ENCODE measurements around the gene TXNDC12. TPM values are rescaled to one million over a fixed set of nuclear protein-coding genes. Genes with fewer than 3 reads are reported as not detected.
A peak's percentile ranks its signal among the peaks of the same experiment; 100 is the strongest.

TXNDC12 gene
- total and polyA plus RNA-seq, 3 donors from 2014 or later, result 33.3 to 39.2 (median 38.4) TPM

GRCh38 chr1:51990478-51990965, 64.5 kb downstream of the TXNDC12 start, which contains the start of gene RAB3B:
TSS of gene RAB3B (minus strand) at chr1:51990700. CDS start at chr1:51977117, 13,583 bp downstream.
- Histone ChIP-seq H3K27ac (no peak within 1 kb of the TSS), H3K4me3 (peak within 1 kb of the TSS; percentile 47 to 63), H3K36me3 (ENCODE audit: low read depth, missing control alignments) (no peaks in the 10 kb centered on the region), H3K9me3 (no peaks in the 10 kb centered on the region), H3K4me1 (no peaks in the 10 kb centered on the region), H3K27me3 (no peaks in the 10 kb centered on the region)
- WGBS, 2 donors, result 0 to 1% methylated on average over 6 to 31 of the region's 46 CpGs
- intact Hi-C loops (cut with DNase I; ENCODE audit: low total_unique reads), result no loop called here
- peak; percentile 77 for DNase-seq
- TF ChIP-seq, protein P1, sequence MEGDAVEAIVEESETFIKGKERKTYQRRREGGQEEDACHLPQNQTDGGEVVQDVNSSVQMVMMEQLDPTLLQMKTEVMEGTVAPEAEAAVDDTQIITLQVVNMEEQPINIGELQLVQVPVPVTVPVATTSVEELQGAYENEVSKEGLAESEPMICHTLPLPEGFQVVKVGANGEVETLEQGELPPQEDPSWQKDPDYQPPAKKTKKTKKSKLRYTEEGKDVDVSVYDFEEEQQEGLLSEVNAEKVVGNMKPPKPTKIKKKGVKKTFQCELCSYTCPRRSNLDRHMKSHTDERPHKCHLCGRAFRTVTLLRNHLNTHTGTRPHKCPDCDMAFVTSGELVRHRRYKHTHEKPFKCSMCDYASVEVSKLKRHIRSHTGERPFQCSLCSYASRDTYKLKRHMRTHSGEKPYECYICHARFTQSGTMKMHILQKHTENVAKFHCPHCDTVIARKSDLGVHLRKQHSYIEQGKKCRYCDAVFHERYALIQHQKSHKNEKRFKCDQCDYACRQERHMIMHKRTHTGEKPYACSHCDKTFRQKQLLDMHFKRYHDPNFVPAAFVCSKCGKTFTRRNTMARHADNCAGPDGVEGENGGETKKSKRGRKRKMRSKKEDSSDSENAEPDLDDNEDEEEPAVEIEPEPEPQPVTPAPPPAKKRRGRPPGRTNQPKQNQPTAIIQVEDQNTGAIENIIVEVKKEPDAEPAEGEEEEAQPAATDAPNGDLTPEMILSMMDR (IDR thresholded peaks at IDR 0.05), result no peak
- TF ChIP-seq POLR2A (IDR thresholded peaks at IDR 0.05), result no peak

- Histone ChIP-seq H3K36me3 (ENCODE audit: low read depth, missing control alignments) (no peaks in the 10 kb centered on the region), H3K27me3 (no peaks in the 10 kb centered on the region), H3K4me3 (peak overlapping the region; percentile 47 to 63), H3K4me1 (no peaks in the 10 kb centered on the region), H3K27ac (no peak overlapping the region), H3K9me3 (no peaks in the 10 kb centered on the region)
- intact Hi-C loops (cut with DNase I; ENCODE audit: low total_unique reads), result no loop called here
- 13 to 16% methylated on average over 27 to 32 of the region's 47 CpGs for WGBS, 2 donors
- TF ChIP-seq POLR2A (IDR thresholded peaks at IDR 0.05), result no peak
- TF ChIP-seq, protein P1 (IDR thresholded peaks at IDR 0.05), result no peak
- no peak for DNase-seq
Observed at GRCh38 chr1:51989582-51990477, 65.2 kb downstream of the TXNDC12 start.

- no peak for TF ChIP-seq POLR2A (IDR thresholded peaks at IDR 0.05)
- TF ChIP-seq, protein P1 (IDR thresholded peaks at IDR 0.05), result no peak
- H3K36me3 ChIP-seq (ENCODE audit: low read depth, missing control alignments), result no peaks in the 10 kb centered on the region
- no peak overlapping the region for H3K27ac ChIP-seq
- H3K9me3 ChIP-seq, result no peaks in the 10 kb centered on the region
- no peaks in the 10 kb centered on the region for H3K27me3 ChIP-seq
- H3K4me3 ChIP-seq, result no peak overlapping the region
- intact Hi-C loops (cut with DNase I; ENCODE audit: low total_unique reads), result no loop called here
- no peaks in the 10 kb centered on the region for H3K4me1 ChIP-seq
- DNase-seq, result no peak
Observed at GRCh38 chr1:51988254-51988653, 66.7 kb downstream of the TXNDC12 start.

GRCh38 chr1:51986718-51987117, 68.3 kb downstream of the TXNDC12 start:
- 80 to 84% methylated on average over 4 of the region's 4 CpGs for WGBS, 2 donors
- Histone ChIP-seq H3K36me3 (ENCODE audit: low read depth, missing control alignments) (no peaks in the 10 kb centered on the region), H3K9me3 (no peaks in the 10 kb centered on the region), H3K27me3 (no peaks in the 10 kb centered on the region), H3K27ac (no peak overlapping the region), H3K4me1 (no peaks in the 10 kb centered on the region), H3K4me3 (no peak overlapping the region)
- DNase-seq, result no peak
- intact Hi-C loops (cut with DNase I; ENCODE audit: low total_unique reads), result no loop called here
- TF ChIP-seq, protein P1 (IDR thresholded peaks at IDR 0.05), result no peak
- TF ChIP-seq POLR2A (IDR thresholded peaks at IDR 0.05), result no peak
